HepG2 (cell line): ENCODE data around the gene C20orf202. TPM values are rescaled to one million over a fixed set of nuclear protein-coding genes. Genes with fewer than 3 reads are reported as not detected.

Experiments used
- ATAC-seq: fragments of 200-7000 bp; cut with Tn5 transposase; 3 replicates; pipeline ENCODE4 v1.9.1; 2020; ENCODE audit warnings: mild to moderate bottlenecking, moderate library complexity
- BruUV-seq: library from RNA; stranded (reverse); fragments of 400-500 nt; replicated peaks from 2 replicates; lab custom pipeline; 2021; lab: Mats Ljungman, UMichigan
- CTCF ChIA-PET: fragments of 300-600 bp; formaldehyde crosslinking; extraction: SDS; loops from one replicate; lab custom pipeline; 2021; ENCODE audit warnings: low total read pairs, inconsistent platforms, low intra/inter-chr PET ratio; lab: Yijun Ruan, JAX
- POLR2A ChIA-PET: fragments of 350-600 bp; sonication (Branson Sonifier 250); formaldehyde crosslinking; loops from one replicate; lab custom pipeline; 2020; ENCODE audit warnings: antibody characterized with exemption, inconsistent platforms; lab: Yijun Ruan, JAX
- DNase-seq: peaks from one replicate; pipeline ENCODE4 v3.0.0-alpha.2; 2015; ENCODE audit warnings: low spot score
- FAIRE-seq: peaks from 3 replicates; lab custom pipeline; 2011; peaks lifted over from hg19 to GRCh38; lab: Jason Lieb, UNC
- H2AFZ ChIP-seq: one replicate; pipeline ENCODE4 v1.6.1; 2011; ENCODE audit warnings: low read length, inconsistent platforms
- H3K27ac ChIP-seq: fragments of 300-600 bp; 3 replicates; pipeline ENCODE4 v1.8.0; 2011; ENCODE audit warnings: mixed run types, mild to moderate bottlenecking, mixed read lengths, low read length, inconsistent platforms; ENCODE audit not compliant: insufficient read depth; ENCODE audit errors: extremely low read length
- H3K27me3 ChIP-seq, 2 experiments: fragments of 200-600 bp in 1 of 2; 2 replicates in 1 of 2; 3 replicates in 1 of 2; pipeline versions ENCODE4 v1.6.0 to v1.8.0; 2011; ENCODE audit warnings: low read length in 2 of 2, mild to moderate bottlenecking in 2 of 2, moderate library complexity in 2 of 2, inconsistent platforms in 1 of 2; ENCODE audit not compliant: insufficient read depth in 2 of 2, control insufficient read depth in 1 of 2
- H3K36me3 ChIP-seq, 2 experiments: fragments of 200-600 bp in 1 of 2; replicated peaks in 1 of 2; 2 replicates in 1 of 2; 3 replicates in 1 of 2; pipeline versions ENCODE4 v1.5.1 to v1.8.0; 2011; ENCODE audit warnings: low read length in 2 of 2, inconsistent platforms in 1 of 2; ENCODE audit not compliant: insufficient read depth in 2 of 2, control insufficient read depth in 1 of 2
- H3K4me1 ChIP-seq: 2 replicates; pipeline ENCODE4 v1.5.1; 2012; ENCODE audit warnings: low read length, inconsistent platforms; ENCODE audit not compliant: insufficient read depth
- H3K4me2 ChIP-seq: 2 replicates; pipeline ENCODE4 v1.6.0; 2011; ENCODE audit warnings: low read depth, low read length, inconsistent platforms
- H3K4me3 ChIP-seq, 3 experiments: fragments of 200-600 bp in 1 of 3; sonication (generic), shearing (Covaris generic) in 1 of 3; replicated peaks in 1 of 3; 2 replicates each; pipeline ENCODE4 v1.5.1; 2011 to 2016; ENCODE audit warnings: low read length in 3 of 3, inconsistent platforms in 2 of 3, low read depth in 2 of 3, mild to moderate bottlenecking in 2 of 3, control low read depth in 1 of 3, mixed read lengths in 1 of 3; ENCODE audit not compliant: insufficient read depth in 1 of 3
- H3K79me2 ChIP-seq: one replicate; pipeline ENCODE4 v1.6.1; 2011; ENCODE audit warnings: low read length, inconsistent platforms; ENCODE audit not compliant: insufficient read depth
- H3K9ac ChIP-seq: 2 replicates; pipeline ENCODE4 v1.6.0; 2011; ENCODE audit warnings: mild to moderate bottlenecking, low read depth, low read length, inconsistent platforms; ENCODE audit not compliant: insufficient read depth
- H3K9me3 ChIP-seq: 2 replicates; pipeline ENCODE4 v1.5.1; 2012; ENCODE audit warnings: mild to moderate bottlenecking, low read length
- H4K20me1 ChIP-seq: 2 replicates; pipeline ENCODE4 v1.6.0; 2011; ENCODE audit warnings: inconsistent platforms, mild to moderate bottlenecking, low read length, moderate library complexity; ENCODE audit not compliant: insufficient read depth
- DBP ChIP-seq: sonication (generic); formaldehyde crosslinking; IDR thresholded peaks from 2 replicates; pipeline ENCODE4 v1.4.0; 2020; ENCODE audit warnings: missing genetic modification reagents; ENCODE audit errors: not compliant biosample characterization
- EP300 ChIP-seq, 3 experiments: sonication (generic) in 1 of 3; formaldehyde crosslinking in 1 of 3; IDR thresholded peaks; 2 replicates each; pipeline versions ENCODE4 v1.5.1 to v1.6.1; 2011 to 2020; ENCODE audit warnings: low read depth in 2 of 3, low read length in 2 of 3, borderline replicate concordance in 1 of 3, improper control_type of control experiment in 1 of 3, mild to moderate bottlenecking in 1 of 3, missing genetic modification reagents in 1 of 3, moderate library complexity in 1 of 3
- ESRRA ChIP-seq: sonication (generic); formaldehyde crosslinking; IDR thresholded peaks from 2 replicates; pipeline ENCODE4 v1.5.1; 2020; ENCODE audit warnings: mild to moderate bottlenecking, low read depth, missing genetic modification reagents
- NBN ChIP-seq: fragments of 450-650 bp; conservative IDR thresholded peaks from 2 replicates; pipeline ENCODE4 v1.6.1; 2017
- THYN1 ChIP-seq: sonication (generic); formaldehyde crosslinking; IDR thresholded peaks from 2 replicates; pipeline ENCODE4 v1.8.1; 2023; ENCODE audit warnings: low read depth, mild to moderate bottlenecking, moderate library complexity, missing genetic modification reagents, borderline replicate concordance
- ZNF20 ChIP-seq: sonication (generic); formaldehyde crosslinking; IDR thresholded peaks from 2 replicates; pipeline ENCODE4 v1.4.0; 2020; ENCODE audit warnings: mild to moderate bottlenecking, moderate library complexity, missing genetic modification reagents
- ZNF225 ChIP-seq: sonication (generic); formaldehyde crosslinking; IDR thresholded peaks from 2 replicates; pipeline ENCODE4 v1.4.0; 2020; ENCODE audit warnings: mild to moderate bottlenecking, missing genetic modification reagents
- ZNF557 ChIP-seq: sonication (generic); formaldehyde crosslinking; IDR thresholded peaks from 2 replicates; pipeline ENCODE4 v1.4.0; 2020; ENCODE audit warnings: missing genetic modification reagents
- ZNF577 ChIP-seq: sonication (generic); formaldehyde crosslinking; IDR thresholded peaks from 2 replicates; pipeline ENCODE4 v1.4.0; 2020; ENCODE audit warnings: mild to moderate bottlenecking, low read depth, missing genetic modification reagents, borderline replicate concordance
- ZNF749 ChIP-seq: sonication (generic); formaldehyde crosslinking; IDR thresholded peaks from 2 replicates; pipeline ENCODE4 v1.8.0; 2022; ENCODE audit warnings: mild to moderate bottlenecking, missing genetic modification reagents, moderate library complexity, borderline replicate concordance
- ZXDC ChIP-seq: sonication (generic); formaldehyde crosslinking; IDR thresholded peaks from 2 replicates; pipeline ENCODE4 v1.5.0; 2020; ENCODE audit warnings: mild to moderate bottlenecking, missing genetic modification reagents
- WGBS: methylation state at CpG from one replicate; pipeline ENCODE4 v1.1.6; 2017; ENCODE audit warnings: low lambda C conversion rate; 5-methylcytosine and 5-hydroxymethylcytosine counted together
- in situ Hi-C: cut with HindIII; loops from 2 replicates; pipeline ENCODE4 v1.10.0; 2017; ENCODE audit warnings: low pct_unique_long_range_greater_than_20kb; ENCODE audit not compliant: extremely low pct_ligation_motif_present
- intact Hi-C: fragments of 100-400 bp; cut with micrococcal nuclease; formaldehyde crosslinking; loops from one replicate; pipeline ENCODE4 v1.10.0; 2022; ENCODE audit not compliant: unreplicated experiment
- polyA plus RNA-seq, 8 experiments: library from polyadenylated mRNA; depleted of rRNA in 3 of 8; stranded (reverse) in 7 of 8; unstranded in 1 of 8; fragments of >200 nt; fragmentation: Illumina TruSeq in 4 of 8; extraction: Trizol in 4 of 8; gene quantifications; 2 replicates each; pipeline versions ENCODE4 v1.2.1 to v1.2.3, GENCODE V29; 2011 to 2016; ENCODE audit warnings: low read depth in 4 of 8, missing spikeins in 1 of 8, mixed read lengths in 1 of 8; ENCODE audit not compliant: insufficient read depth in 1 of 8
- total RNA-seq, 5 experiments: library from RNA; depleted of rRNA; stranded (reverse); fragments of >200 nt; fragmentation: Illumina TruSeq; extraction: Trizol; gene quantifications; 2 replicates each; pipeline ENCODE4 v1.2.3, GENCODE V29; 2016; ENCODE audit warnings: low read depth in 1 of 5

The C20orf202 gene
- total and polyA plus RNA-seq, 2 of the 13 experiments (the other 11 are each of a cell fraction or from before 2014, with no cell fraction given), result 0.20 to 1.2 TPM

GRCh38 chr20:1210501-1210900 is 7.2 kb downstream of the C20orf202 start:
- intact Hi-C loops (no loop called here), in situ Hi-C loops (no loop called here)
- Histone ChIP-seq H4K20me1 (no peaks in the 10 kb centered on the region), H3K4me1 (peaks cover 9% of the 10 kb centered on the region; the same call in 1 of the 2 replicates), H3K9ac (no peak overlapping the region), H3K27me3 (peaks cover 0 to 23% of the 10 kb centered on the region in 2 experiments; a peak in 2 of 5 replicates), H3K79me2 (no peaks in the 10 kb centered on the region), H3K27ac (no peak overlapping the region), H3K9me3 (no peaks in the 10 kb centered on the region), H2AFZ (no peak overlapping the region), H3K4me2 (no peak overlapping the region), H3K36me3 (no peaks in the 10 kb centered on the region), H3K4me3 (no peak overlapping the region)
- ATAC-seq (no peak), FAIRE-seq (no peak), DNase-seq (no peak)
- POLR2A ChIA-PET, result no interaction called here
- TF ChIP-seq ZNF749 (no peak), ZNF20 (CRISPR knock-in tag) (no peak), ZNF225 (no peak), NBN (no peak), DBP (no peak), ZXDC (CRISPR knock-in tag) (no peak), THYN1 (CRISPR knock-in tag) (no peak), ZNF557 (no peak), ESRRA (no peak), EP300 (IDR thresholded peaks at IDR 0.05; ENCODE audit: low read depth in 2 of 2, low read length in 2 of 2) (no peak), EP300 (CRISPR knock-in tag; IDR thresholded peaks at IDR 0.05; ENCODE audit: borderline replicate concordance) (no peak), ZNF577 (CRISPR knock-in tag) (no peak)
- CTCF ChIA-PET, result no interaction called here
- 35% methylated on average over 1 of the region's 1 CpG for WGBS
- BruUV-seq, result no TSS peak
